Limb (tissue), 2 donors: ENCODE data around the gene CD96.
A peak's percentile ranks its signal among the peaks of the same experiment; 100 is the strongest.

ENCODE experiments used
- DNase-seq, 2 donors: peaks; one replicate each; pipeline ENCODE4 v3.0.0-alpha.2; 2016; ENCODE audit errors: extremely low spot score in 2 of 2

Gene CD96

DNA sequence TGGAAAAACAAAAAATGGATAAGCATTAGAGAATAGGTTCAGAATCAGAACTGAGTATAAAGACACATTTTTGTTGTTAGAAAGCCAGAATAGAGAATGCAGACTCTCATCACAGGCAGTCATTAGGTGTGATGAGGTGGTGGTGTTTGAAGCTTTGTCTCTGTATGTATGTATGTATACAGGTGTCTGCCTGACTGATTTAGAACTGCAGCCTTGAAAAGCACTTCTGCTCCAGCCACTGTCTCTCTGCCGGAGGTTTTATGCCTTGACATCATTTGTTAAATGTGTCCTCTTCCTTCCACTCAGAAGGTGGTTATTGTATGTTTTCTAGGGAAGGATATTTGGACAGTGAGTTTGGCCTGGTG, 133.8 kb downstream of the CD96 start:
- no peak for DNase-seq

DNA sequence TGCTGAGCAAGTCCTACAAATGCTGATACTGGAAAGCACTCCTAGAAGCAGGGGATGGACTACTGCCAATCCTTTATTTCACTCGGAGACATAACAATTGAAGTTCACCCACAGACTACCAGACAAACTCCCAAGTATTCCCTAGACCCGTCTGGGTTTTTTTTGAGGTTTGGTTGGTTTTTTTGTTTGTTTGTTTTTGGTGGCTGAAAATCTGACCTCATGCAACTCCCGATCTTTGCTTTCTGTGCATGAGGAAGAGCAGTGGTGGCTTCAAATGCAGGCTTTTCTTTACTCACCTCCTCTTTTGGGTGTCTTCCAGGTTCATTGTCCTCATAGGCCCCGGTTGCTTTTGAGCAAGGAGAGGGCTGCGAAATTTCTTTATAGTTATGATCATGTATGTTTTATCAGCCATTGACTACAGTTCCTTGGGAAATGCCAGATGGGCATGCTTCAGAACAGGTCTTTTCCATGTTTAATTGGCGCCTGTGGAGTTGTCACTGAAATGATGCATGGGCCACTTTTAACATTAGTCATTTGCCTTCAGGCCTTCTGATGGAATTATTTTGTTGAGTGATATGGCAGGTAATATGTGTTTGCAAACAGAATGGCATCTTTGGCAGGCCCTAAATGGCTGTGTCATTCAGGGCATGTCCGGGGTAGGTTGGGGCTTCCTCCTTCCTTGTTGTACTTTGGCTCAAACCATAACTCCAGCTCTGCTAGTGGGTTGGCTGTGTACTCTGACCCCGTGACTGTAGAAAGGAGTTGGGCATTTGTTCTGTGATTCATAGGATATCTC, 134.4 kb downstream of the CD96 start:
- no peak for DNase-seq

DNA sequence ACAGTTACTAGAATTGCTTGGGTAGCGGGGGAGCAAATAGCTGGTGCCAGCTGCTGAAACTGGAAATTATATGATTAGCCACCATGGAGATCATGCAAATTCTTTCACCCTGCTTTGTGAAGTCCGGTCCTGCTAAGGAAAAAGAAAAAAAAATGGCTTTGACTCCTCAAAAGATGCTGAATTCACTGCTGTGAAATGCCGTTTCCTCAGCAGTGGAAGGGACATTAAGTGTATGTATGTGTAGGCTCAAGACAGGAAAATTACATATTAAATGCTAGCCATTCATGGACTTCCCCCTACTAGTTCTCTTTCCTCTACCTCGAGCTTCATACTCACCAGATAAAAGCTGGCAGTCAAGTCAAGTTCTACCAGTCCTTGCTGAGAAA, 135.0 kb downstream of the CD96 start:
- DNase-seq, result no peak

DNA sequence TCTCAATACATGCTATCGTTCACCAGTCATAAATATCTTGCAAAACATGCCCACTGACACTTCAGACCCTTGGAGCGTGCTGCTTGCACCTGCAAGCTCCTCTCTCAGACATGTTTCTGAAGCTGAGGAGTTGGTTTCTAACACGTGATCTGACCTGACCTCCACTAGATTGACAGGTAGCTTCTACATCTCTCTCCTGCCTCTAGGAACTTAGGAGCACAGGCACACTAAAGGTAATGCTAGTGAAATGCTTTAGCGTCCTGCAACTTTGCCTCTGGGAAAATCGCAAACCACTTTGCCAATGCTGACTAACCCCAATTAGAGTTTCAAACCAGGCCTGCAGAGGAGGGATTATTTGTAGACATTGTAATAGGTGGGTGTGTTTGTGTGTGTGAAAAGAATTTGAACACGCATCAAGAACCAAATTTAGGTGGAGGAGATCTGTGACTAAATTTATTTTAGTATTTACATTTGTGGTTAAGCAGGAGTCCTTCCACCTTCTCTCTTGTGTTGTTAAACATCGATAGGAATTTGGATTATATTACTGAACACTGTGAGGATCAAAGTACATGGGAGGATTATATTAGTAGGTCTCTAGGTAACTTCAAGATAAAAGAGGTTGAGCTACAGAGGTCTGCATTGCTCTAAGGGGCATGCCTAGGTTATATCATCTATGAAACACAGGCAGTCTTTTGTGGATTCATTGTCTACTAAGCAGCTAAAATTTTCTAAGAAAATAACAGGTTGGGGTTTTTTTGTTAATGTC, 139.8 kb downstream of the CD96 start:
- DNase-seq, result no peak

DNA sequence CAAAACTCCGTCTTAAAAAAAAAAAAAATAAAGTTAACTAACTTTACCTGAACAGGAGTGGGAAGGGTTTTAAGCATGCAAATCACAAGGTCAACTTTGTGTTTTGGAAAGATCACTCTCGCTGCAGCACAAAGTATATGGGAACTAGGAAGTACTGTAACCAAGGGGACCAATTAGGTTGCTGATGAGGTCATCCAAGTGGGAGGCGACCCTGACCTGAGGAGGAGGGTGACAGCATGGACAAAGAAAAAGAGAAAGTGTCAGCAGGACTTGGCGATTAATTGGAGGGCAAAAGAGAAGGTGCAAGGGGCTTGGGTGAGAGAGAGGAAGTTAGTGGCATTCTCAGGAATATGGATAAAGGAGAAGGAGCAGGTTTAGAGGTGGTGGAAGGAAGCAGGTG, 142.6 kb downstream of the CD96 start:
- DNase-seq, result no peak

DNA sequence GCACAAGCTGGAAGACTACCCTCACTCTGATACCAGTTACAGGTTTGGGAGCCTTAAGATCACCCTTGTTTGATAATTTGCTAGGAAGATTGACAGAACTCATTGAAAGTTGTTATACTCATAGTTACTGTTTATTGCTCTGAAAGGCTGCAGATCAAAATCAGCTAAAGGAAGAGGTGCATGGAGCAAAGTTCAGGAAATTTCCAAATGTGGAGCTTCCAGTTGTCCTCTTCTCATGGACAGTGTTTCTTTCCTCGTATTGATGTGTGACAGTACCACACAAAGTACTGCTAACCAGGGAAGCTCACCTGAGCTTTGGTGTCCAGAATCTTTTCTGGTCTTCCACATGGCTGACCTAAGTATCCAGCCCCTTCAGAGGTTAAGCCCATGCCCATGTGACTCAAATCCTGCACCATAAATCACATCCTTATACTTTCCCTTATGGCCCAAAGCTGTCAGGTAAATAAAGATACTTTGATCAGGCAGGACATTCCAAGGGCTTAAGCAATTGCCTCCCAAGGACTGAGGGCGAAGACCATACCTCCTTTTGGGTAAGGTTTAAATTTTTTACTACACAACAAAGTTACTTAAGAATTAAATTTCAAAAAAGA, 146.3 kb downstream of the CD96 start:
- no peak for DNase-seq

DNA sequence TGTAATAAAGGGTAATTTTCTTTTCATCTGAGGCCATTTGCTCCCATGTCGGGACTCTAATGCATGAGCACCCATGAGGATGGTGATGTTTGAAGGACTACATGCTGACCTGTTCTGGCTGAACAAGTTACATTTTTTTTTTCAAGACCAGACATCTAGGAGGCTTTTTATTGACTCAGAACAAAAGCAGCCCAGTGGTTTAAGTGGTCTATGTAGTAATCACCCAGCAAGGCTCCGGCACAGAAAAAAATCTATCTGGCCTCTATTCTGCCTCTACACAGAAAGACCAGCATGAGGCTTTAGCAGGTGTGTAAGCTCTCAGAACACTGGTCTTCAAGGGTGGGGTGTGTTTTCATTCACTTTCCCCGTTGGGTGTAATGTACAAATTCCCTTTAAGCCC, 148.2 kb downstream of the CD96 start:
- no peak for DNase-seq

DNA sequence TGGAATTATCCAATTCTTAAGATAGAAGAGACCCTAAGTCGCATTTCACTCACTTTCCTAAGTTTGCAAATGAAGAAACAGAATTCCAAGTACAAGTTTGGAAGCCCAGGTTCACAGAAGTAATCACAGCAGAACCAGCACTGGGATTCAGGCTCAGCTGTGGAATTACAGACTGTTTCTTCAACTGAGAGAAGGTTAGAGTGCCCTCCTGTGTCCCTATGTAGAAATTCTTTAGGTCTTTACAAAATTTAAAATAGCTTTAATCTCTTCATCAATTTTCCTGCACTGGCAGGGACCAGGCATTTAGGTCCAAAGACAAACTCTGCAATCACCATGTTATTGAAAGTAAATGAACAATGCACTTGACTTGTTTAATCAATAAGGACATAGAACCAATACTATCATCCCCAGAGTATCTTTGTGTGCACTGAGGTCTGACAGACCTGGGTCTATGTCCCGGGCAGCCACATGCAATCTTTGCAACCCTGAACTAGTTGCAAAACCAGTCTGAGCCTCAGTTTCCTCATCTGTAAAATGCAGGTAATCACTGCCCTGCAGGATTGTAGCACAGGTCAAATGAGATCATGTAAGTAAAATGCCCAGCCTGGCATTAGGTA, 149.4 kb downstream of the CD96 start:
- DNase-seq, result peak in 1 of 2 donors; percentile 53

DNA sequence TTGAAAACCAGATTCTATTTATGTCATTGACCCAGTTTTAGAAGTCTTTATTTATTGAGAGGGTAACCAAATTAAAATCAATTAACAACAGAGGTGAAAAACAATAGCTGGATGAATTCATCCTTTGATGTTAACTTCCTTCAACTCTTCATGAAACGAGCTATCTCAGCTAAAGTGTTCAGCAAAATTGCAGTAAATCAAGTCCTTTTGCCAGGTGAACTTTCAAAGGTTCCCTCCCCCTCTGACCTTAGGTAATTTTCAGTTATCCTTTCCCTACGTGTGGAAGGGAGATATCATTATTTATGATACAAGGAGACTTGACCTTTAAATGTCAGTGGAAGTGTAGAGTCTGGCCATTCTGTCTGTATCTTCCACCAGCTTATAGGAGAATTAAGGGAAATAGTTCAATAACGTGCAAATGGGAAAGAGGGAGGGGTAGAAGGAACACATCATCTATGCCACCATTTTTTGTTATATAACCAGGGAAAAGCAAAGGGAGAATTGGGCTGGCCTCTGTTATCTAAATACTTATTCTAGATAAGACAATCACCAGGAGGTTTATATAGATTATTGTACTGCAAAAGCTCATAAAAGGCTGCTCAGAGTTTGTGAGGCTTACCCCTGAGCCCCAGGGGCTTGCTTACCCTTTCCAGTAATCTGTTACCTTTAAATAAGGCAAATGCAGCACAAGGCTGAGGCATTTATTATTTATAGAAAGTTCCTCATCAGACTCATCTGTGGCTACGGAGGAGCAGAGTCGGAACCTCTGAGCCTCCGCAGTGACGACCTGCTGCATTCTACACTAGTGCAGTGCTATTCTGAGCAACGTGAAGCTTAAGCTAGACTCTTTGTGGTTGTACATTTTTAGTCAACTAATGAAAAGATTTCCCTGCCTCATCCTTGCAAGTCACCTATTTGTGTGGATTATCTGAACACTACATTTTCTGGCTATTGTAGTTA, 150.9 kb downstream of the CD96 start:
- DNase-seq, result no peak

DNA sequence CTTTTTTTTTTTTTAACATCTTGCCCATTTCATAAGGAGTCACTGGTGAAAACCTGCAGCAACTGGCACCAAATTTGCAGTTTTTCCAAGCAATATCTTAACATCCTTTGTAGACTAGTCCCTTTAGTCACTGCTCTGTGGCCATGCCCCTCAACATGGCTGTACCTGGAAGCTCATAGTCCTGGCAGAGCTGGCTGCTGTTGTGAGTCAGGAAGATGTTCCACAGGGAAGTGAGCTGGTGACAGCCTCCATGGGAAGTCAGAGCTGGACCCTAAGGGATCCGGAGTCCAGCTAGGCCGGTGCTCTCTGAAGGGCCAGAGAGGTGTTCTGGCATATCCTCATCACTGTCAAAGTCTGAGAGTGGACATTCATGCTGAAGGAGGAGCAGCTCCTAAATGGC, 152.5 kb downstream of the CD96 start:
- no peak for DNase-seq

DNA sequence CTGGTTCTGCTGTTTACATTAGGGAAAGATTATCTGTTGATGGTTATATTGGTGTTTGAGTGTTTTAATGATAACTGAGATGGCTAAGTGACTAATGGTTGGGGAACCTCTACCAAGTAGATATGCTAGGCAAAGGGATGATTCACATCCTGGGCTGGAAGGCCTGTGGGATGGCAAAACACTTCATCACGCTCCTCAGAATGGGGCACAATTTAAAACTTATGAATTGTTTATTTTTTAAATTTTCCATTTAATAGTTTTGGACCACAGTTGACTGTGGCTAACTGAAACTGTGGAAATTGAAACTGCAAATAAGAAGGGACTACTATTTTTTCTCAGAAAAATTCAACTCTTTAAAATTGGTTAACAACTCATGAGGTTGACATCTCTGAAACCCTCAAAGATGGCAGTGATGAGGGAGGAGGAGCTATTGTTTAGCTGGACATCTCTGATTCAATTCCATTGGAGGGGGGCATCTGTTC, 153.7 kb downstream of the CD96 start:
- no peak for DNase-seq

DNA sequence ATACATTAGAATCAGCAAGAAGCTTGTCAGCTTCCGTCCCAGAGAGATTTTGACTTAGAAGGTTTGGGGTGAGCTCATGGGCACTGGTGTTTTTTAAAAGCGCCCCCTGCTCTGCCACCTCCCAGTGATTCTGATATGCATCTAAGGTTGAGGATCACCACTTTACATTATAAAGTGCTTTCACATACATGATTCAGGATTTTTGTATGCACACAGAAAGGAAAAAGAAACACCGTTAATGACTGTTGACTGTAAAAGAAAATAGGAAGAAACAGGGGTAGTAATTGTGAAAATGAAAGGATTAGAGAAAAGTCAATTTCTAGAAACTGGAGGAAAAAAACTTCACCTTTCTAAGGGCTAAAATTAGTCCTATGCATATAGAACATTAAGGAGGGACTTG, 158.1 kb downstream of the CD96 start:
- DNase-seq, result no peak

DNA sequence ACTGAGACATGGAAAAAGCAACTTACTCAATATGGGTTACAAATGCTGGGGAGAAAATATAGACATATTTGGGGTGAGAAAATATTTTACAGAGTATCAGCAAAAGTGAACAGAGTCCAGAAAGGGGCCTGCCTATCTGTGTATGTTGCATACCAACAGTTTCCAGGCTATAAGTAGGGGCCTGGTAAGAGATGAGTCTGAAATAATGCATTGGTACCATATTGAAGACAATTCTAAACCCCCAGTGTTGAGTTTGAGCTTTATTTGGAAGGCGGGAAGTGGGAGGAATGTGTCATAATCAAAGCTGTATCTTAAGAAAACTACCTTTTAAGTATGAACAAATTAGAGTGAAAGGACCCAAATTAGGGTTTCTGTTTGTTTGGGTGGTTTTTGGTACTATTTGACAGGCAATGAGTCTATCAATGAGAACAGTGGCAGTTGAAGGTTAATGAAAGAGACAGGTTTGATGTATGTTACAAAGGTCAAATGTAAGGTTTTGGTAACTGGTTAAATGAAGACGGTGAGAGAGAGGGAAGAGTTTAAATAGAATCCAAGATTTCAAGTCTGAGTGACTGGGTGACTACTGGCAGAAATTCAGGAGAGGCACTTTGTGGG, 159.4 kb downstream of the CD96 start:
- no peak for DNase-seq
